ENCODE measurements around the gene NPEPL1.

NPEPL1 gene

DNA sequence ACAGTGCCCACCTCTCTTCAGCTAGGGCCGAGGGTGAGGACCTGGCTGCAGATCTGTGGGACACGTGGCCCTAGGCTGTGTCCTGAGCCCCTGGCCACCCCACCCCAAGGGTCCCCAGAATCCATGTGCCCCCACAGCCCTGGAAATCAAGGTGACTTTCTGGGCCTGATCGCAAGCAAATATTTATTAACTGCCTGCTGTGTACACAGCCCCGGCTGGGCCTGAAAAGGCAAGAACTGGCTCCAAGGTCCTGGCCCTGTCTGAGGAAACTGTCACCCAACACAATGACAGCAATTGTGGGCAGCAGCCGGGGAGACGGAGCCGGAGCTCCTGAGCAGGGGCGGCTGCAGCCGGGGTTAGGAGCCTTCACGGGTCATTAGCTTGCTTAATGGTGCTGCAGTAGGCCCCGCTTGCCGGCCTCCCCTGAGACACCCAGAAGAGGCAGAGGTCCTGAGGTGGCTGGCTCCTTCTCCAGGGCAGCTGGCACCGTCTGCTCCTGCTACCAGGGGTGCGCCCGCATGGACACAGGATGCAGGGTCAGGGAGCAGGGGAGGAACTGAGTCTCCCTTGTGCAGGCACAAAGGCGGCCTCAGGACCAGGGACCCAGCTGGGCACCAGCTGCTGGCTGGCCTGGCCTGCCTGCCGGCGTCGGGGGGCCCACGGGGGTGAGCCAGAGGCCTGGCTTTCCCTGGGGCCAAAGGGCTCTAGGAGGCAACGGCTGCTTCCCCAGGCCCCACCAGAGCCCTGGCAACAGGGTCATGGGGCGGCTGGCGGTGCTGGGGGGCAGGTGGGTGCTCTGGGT is 24.1 kb downstream of the NPEPL1 start:
- TF ChIP-seq, protein P1, sequence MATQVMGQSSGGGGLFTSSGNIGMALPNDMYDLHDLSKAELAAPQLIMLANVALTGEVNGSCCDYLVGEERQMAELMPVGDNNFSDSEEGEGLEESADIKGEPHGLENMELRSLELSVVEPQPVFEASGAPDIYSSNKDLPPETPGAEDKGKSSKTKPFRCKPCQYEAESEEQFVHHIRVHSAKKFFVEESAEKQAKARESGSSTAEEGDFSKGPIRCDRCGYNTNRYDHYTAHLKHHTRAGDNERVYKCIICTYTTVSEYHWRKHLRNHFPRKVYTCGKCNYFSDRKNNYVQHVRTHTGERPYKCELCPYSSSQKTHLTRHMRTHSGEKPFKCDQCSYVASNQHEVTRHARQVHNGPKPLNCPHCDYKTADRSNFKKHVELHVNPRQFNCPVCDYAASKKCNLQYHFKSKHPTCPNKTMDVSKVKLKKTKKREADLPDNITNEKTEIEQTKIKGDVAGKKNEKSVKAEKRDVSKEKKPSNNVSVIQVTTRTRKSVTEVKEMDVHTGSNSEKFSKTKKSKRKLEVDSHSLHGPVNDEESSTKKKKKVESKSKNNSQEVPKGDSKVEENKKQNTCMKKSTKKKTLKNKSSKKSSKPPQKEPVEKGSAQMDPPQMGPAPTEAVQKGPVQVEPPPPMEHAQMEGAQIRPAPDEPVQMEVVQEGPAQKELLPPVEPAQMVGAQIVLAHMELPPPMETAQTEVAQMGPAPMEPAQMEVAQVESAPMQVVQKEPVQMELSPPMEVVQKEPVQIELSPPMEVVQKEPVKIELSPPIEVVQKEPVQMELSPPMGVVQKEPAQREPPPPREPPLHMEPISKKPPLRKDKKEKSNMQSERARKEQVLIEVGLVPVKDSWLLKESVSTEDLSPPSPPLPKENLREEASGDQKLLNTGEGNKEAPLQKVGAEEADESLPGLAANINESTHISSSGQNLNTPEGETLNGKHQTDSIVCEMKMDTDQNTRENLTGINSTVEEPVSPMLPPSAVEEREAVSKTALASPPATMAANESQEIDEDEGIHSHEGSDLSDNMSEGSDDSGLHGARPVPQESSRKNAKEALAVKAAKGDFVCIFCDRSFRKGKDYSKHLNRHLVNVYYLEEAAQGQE (IDR thresholded peaks at IDR 0.05; ENCODE audit: low read depth), result no peak
- TF ChIP-seq FOXM1 (IDR thresholded peaks at IDR 0.05; ENCODE audit: borderline replicate concordance, low read depth) (no peak), EP300 (IDR thresholded peaks at IDR 0.05; ENCODE audit: borderline replicate concordance) (no peak), YY1 (IDR thresholded peaks at IDR 0.05; ENCODE audit: low read depth) (no peak), TEAD4 (IDR thresholded peaks at IDR 0.05) (no peak), TAF1 (IDR thresholded peaks at IDR 0.05; ENCODE audit: low read depth) (no peak), NFIC (IDR thresholded peaks at IDR 0.05) (no peak), ZBTB7A (IDR thresholded peaks at IDR 0.05; ENCODE audit: low read depth) (no peak), EGR1 (IDR thresholded peaks at IDR 0.05) (no peak), TCF12 (IDR thresholded peaks at IDR 0.05; ENCODE audit: low read depth) (no peak)
- TF ChIP-seq, protein P2, sequence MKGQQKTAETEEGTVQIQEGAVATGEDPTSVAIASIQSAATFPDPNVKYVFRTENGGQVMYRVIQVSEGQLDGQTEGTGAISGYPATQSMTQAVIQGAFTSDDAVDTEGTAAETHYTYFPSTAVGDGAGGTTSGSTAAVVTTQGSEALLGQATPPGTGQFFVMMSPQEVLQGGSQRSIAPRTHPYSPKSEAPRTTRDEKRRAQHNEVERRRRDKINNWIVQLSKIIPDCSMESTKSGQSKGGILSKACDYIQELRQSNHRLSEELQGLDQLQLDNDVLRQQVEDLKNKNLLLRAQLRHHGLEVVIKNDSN (IDR thresholded peaks at IDR 0.05), result no peak

DNA sequence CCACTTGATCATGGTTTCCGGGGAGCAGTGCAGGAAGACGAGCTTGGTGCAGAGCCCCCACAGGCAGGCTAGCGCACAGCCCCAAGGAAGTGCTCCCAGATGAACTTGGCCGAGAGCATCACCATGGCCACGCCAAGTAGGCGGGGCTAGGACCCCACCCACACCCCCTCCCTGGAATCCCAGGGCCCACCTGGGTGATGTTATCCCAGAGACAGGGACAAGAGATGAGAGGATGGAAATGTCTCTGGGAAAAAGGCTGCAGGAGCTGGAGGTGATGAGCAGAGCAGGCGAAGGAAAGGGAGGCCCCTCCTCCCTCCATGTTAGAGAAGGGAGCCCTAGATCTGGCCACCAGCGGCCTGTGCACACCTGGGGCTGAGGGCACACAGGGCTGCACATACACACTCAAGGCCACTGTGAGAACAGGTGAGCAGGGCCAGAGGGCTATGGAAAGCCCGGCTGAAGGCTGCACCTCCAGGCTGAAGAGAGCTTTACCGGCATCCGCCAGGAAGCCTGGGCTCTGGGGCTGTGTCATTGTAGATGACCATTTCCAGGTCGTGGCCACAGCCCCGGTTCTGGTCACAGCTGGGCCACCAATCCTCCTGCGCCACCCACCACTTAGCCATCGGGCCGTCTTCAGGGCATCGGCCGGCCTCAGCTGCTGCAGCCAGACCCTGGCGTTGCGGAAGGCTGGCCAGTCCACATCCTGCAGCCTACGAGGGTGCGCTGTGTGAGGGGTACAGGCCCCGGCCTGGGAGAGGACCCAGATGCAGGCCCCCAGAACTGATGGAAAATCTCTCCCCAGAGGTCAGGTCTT is 24.9 kb downstream of the NPEPL1 start:
- TF ChIP-seq, protein P1 (IDR thresholded peaks at IDR 0.05; ENCODE audit: low read depth), result no peak
- TF ChIP-seq, protein P2 (IDR thresholded peaks at IDR 0.05), result no peak
- TF ChIP-seq TCF12 (IDR thresholded peaks at IDR 0.05; ENCODE audit: low read depth), result no peak
- TF ChIP-seq, protein P3, sequence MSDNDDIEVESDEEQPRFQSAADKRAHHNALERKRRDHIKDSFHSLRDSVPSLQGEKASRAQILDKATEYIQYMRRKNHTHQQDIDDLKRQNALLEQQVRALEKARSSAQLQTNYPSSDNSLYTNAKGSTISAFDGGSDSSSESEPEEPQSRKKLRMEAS (IDR thresholded peaks at IDR 0.05), result no peak

DNA sequence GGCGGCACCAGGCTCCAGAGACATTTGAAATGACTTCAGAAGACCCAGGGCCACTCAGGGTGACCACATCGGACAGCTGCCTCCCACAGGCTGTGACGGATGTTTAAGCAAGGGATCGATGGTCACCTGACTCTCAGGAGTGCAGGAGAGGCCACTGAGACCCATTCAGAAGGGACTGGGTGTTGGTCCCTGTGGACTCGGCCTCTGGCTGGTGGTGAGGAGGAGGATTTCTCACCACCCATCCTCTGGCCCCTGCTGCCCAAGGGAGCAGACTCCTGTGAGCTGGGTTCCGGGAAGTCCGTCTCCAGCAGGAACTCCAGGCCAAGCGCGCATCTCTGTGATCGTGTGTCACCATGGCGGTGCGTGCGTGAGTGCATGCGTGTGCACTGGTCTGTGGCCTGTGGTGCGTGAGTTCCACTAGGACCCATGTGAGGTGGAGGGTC is 25.5 kb downstream of the NPEPL1 start:
- TF ChIP-seq RAD21 (IDR thresholded peaks at IDR 0.05; ENCODE audit: low read depth) (no peak), TAF1 (IDR thresholded peaks at IDR 0.05; ENCODE audit: low read depth) (no peak), YY1 (IDR thresholded peaks at IDR 0.05; ENCODE audit: low read depth) (no peak), CREB1 (IDR thresholded peaks at IDR 0.05; ENCODE audit: low read depth) (no peak), CEBPB (IDR thresholded peaks at IDR 0.05) (no peak), TCF12 (IDR thresholded peaks at IDR 0.05; ENCODE audit: low read depth) (no peak), EGR1 (IDR thresholded peaks at IDR 0.05) (no peak), EP300 (IDR thresholded peaks at IDR 0.05; ENCODE audit: borderline replicate concordance) (no peak), FOXM1 (IDR thresholded peaks at IDR 0.05; ENCODE audit: borderline replicate concordance, low read depth) (no peak)
- TF ChIP-seq, protein P1 (IDR thresholded peaks at IDR 0.05; ENCODE audit: low read depth), result no peak

DNA sequence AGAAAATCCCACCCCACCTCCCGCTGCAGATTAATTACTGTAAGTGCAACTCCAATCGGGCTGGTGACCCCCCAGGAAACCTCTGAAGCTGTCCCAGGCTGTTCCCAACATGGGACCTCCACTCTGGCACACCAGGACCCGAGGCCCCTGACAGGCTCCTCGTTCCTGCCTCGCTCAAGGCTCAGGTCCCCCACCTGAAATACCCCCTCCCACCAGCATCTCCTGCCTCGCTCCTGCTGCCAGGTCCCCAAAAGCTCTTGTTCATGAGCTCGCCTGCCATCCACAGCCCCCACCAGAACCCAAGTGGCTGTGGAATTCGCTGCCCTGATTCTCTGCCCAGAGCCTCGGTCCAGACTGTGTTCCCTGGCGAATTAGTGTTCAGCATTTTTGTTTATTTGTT is 26.1 kb downstream of the NPEPL1 start:
- TF ChIP-seq TCF12 (IDR thresholded peaks at IDR 0.05; ENCODE audit: low read depth) (no peak), YY1 (IDR thresholded peaks at IDR 0.05; ENCODE audit: low read depth) (no peak)
